A204.1 (cell line): Measurements from ENCODE around the gene TYRP1.
A peak's percentile ranks its signal among the peaks of the same experiment; 100 is the strongest.

Experiments
- FAIRE-seq: peaks from 2 replicates; lab custom pipeline; 2012; peaks lifted over from hg19 to GRCh38; lab: Jason Lieb, UNC

TYRP1 gene

DNA sequence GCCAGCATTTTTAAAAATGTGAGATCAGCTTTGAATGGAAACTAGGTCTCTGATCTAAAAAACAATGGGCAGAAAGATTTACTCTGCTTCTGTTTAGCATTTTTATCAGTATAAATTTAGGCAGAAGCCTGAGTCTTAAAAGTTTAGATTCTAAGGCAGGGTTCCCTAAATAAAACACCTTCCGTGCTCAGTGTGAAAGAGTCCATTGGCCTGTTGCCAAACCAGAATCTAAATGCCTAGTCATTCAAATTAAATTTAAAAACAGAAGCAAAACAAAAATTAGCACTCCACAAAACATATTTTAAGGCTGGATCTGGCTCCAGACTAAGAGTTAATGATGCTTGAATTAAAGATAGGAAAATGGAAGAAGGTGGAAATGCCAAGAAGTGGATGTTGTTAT lies 4.5 kb downstream of the TYRP1 start:
- no peak for FAIRE-seq

DNA sequence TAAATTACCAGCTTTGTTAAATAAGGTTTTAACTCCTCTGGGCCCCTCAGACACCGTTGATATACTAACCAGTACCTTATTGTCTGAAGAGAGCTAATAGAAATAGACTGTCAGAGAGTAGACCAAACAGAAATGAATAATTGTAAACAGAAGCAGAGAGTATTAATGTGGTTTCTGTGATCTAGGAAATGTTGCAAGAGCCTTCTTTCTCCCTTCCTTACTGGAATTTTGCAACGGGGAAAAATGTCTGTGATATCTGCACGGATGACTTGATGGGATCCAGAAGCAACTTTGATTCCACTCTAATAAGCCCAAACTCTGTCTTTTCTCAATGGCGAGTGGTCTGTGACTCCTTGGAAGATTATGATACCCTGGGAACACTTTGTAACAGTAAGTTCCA lies 5.1 kb downstream of the TYRP1 start:
- peak; percentile 34 for FAIRE-seq

DNA sequence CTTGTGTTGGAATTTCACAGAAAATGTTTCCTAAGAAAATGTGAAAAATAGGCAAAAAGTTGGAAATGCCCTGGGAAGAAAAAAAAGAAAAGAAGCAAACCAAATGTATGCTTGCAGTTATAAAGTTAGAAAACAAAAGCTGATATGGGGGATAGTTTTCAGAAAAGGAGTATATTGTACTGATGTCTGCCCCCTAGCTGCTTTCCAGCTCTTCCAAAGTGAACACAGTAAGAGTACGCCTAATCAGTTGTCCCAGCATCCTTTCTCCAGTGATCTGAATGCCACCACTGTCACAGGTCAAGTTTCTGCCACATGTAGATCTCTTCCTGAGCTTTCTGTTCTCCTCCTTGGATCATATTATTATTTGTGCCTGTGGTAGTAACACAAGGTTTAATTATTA lies 5.8 kb downstream of the TYRP1 start:
- FAIRE-seq = peak; percentile 93

DNA sequence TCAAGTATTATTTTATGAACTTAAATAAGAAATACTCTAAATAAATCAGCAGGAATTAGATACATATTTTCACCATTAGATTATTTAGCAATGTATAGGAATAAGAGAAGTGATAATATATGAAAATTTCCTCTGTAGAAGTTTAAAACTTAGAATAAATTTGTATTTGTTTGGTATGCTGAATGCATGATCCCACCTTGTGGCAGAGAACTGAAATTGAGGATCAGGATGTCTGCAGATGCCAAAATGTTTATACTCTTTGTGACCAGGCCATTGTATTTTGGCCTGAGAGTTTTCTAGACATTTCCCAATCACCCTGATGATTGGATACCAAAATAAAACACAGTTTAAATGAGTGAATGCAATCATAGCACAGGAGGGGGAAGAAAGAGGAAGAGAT lies 6.3 kb downstream of the TYRP1 start:
- FAIRE-seq = no peak

DNA sequence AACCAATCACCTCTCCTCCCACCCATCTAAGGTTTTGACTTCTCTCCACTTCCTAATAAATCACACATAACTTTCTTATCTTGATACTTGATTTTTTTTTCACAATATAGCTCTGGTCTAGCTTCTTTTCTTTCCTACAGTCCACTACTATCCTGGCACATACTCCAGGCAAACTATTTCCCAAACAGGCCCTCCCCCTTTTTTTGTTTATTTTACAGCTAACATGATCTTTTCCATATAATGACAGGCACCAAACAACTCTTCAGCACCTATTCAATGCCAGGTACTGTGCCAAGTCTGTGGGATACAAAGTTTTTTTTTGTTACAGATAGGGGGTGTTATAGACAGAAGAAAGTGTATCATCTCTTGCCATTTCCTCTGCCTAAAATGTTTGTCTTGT lies 7.9 kb downstream of the TYRP1 start:
- no peak for FAIRE-seq

DNA sequence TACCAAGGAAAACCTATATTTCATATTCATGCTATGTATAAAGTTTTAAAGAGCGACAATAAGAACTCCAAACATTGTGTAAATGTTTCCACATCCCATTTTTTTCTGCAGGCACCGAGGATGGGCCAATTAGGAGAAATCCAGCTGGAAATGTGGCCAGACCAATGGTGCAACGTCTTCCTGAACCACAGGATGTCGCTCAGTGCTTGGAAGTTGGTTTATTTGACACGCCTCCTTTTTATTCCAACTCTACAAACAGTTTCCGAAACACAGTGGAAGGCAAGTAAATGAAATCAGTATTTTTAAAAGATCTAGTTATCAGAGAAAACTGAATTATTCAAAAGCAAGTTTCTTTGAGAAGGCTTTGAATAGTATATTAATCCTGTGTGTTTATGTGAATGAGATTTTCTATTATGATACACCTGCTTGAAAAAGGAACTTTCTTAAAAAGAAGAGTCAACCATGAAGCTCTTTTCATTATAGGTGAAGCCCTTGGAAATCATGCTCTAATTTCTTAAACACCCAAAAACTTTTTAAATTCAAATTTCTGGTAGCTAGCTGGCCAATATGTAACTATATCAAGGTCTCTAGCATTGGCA lies 9.1 kb downstream of the TYRP1 start:
- FAIRE-seq = peak; percentile 99

DNA sequence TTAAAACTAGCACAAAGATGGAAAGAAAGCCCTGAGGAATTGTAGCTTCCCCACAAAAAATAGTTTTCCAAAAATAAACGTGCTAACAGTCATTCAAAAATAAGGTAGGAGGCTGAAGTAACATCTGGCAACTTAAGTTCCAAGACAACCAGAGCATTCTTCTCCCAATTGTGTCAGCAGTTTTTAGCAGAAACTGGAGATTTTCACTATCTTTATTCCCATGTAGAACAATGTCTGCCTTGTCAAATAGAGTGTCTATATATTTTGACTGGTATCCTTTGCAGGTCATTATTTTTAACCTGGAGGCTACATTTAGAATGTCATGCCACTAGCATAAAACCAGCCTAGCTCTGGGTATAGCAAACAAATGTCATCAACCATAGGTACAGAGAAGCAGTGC lies 10.8 kb downstream of the TYRP1 start:
- FAIRE-seq = no peak

DNA sequence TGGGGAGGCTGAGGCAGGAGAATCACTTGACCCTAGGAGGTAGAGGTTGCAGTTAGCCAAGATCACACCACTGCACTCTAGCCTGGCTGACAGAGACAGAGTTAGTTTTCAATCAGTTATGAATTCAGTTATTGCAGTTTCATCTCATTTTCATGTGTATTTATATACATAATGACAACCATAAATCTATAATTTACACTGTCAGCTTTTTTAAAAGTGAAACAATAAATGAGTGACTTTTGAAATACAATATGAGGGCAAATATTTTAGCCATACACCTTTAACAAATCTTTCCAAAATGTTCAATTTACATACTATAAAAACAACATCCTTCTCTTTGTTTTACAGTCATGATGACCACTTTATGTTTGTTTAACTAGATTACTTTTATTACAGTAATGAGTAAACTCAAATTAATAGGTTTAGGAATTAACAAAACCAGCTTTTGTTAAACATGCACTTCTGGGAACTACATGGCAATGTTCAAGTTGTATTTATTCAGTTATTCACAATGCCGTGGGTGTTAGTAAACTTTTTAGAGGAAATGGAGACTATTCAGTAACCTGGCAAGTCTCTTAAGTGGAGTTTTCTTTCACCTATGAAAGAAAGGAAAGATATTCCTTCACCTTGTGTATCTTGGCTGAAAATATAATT lies 12.7 kb downstream of the TYRP1 start:
- no peak for FAIRE-seq

DNA sequence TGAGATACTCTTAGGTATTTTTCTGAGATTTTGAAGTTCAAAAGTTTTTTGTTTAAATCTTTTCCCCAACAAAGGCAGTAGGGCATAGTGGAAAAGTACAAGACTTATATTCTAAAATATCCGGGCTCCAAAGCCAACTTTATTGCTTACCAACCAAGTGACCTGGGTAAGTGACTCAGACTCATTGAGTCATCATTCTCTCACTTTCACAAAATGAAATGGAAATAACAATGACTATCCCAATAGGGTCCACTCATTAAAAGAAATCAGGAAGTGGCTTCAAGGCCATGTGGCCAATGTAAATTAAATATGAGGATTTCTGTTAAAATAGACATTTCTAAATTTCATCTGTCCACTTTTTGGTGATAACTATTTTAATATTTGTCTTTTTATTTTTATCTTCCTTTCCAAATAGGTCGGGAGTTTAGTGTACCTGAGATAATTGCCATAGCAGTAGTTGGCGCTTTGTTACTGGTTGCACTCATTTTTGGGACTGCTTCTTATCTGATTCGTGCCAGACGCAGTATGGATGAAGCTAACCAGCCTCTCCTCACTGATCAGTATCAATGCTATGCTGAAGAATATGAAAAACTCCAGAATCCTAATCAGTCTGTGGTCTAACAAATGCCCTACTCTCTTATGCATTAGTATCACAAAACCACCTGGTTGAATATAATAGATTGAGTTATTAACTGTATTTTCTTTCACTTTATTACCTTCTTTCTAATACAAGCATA lies 15.5 kb downstream of the TYRP1 start:
- FAIRE-seq = peak; percentile 67

DNA sequence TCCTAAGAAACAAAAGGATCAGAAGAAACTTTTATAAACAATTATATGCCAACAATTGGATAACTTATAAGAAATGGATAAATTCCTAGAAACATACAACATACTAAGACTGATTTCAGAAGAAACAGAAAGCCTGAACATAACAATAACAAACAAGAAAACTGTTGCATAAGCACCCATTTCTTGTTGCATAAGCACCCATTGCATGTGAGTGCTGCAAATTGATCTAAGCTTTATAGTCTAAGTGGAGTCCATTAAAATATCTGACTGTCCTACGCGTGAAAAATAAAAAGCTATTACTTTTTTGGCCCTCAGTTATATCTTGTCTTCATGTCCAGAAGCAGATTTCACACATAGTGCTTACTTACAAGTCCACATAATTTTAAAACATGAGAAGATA lies 19.3 kb downstream of the TYRP1 start:
- FAIRE-seq = no peak

DNA sequence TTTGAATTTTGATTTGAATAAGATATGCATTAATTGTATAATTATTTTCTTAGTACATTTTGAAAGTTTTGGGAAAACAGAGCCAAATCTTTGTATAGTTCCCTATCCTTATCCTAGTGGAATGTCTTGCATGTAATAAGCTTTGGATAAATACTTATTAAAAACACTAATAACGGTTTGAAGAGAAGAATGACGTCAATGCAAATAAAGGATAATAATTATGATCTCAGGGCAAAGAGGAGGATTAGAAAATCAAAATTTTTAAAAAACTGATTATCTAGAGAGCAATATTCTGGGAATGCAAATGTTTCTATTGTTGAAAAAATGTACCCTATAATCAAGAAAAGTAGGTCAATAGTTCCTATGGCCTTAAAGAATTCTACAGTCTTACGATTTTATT lies 22.1 kb downstream of the TYRP1 start:
- no peak for FAIRE-seq

DNA sequence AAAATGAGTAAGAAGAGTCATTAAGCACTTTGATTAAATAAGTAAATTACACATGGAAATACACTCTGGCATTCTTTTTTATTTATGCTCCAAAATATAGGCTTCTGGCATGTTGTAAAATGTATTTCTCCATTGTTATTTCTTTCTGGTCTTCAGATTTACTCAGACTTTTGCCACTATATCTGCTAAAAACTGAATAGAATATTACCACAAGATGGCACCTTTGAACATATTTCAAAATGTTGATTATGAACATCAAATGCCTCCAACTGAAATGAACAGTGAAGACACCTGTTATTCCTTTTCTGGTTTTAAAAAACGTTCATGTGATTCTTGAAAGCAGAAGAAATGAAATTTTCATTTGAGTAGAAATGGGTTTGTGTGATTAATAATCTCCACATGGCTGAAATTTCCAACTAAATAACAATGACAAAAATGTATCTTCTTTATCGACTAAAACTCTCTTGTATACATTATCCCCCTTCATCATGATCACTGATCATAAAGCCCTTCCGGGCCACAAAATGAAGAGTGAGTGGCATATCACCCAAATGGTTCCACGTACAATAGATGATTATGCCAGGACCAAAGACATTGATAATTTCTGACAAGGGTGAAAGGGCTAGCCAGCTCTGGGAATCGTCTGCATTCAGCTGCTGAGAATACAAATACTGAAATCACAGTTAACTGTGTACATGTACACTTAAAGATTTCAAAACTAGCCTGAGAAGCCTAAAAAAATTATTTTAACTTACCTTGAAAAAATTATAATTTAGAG lies 23.8 kb downstream of the TYRP1 start:
- FAIRE-seq = no peak

DNA sequence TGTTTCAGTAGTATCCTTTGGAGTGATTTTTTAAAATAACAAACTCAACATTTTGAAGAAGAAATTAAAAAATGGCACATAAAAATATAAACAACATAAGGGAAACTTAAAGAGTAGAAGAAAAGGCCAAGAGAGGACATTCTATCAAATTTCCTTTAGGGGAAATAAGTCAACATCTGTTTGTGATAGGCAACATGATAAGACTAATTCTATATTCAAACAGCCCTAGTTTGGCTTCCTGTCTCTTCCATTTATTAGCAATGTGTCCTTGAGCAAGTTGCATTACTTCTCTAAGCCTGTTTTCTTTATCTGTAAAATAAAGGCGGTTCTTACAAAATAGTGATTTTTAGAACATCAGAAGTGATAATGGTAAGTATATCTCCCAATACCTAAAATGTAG lies 24.7 kb downstream of the TYRP1 start:
- FAIRE-seq = no peak

DNA sequence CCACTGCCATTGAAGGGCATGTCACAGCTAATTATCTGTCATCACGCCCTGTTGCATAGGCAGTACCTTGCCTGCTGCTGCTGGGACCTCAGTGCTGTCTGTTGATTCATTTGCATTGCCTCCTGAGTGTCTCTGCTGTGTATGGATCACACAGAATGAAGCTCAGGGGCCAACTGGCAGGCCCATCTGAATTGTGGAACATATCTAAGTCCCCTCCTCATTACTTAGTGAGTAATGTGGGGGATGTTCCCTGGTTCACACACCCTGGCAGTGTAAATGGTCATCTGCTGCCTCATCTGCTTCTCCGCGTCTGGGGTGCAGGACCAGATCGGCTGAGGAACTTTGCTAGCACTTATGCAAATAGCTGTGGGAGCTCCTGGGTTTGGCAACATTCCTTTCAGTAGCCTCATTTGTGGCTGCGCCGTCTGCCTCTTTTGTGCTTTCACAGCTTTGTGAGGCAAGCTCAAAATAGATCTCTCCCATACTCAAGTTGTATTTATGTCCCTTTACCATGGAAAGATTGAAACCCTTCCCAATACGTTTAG lies 25.4 kb downstream of the TYRP1 start:
- FAIRE-seq = no peak

DNA sequence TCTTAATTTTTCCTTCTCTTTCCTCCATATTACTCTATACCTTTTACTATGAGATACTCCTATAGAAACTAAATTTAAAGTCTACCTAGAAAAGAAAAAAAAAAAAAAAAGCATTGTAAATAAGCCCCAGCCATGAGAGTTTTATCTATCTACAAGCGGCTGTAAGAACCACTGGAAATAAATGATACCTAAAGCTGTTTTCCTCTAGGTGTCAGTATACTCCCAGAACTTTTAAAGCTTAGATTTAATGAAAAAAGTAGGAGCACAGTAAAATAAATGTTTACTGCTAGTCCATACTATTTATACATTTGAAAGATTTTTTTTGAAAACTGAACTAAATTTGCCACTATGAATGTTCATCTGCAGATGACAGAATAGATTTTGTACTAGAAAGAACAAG lies 26.2 kb downstream of the TYRP1 start:
- FAIRE-seq = peak; percentile 100

DNA sequence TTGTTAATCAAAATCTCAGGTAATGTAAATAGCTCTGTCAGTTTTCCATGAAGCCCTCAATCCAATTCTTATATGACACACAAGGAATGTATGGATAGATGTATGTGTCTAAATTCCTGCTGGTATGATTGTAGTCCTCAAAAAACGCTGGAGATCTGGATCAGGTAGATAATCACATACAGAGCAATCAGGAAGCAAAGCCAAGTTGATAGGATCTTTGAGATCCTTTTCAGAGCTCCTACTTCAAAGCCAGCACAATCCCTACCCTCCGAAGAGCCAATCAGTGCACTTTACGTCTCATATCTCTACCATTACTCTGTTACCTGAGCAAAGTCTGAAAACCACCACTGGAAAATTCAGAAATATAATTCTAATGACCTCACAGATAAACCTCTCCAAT lies 27.4 kb downstream of the TYRP1 start:
- FAIRE-seq = no peak

DNA sequence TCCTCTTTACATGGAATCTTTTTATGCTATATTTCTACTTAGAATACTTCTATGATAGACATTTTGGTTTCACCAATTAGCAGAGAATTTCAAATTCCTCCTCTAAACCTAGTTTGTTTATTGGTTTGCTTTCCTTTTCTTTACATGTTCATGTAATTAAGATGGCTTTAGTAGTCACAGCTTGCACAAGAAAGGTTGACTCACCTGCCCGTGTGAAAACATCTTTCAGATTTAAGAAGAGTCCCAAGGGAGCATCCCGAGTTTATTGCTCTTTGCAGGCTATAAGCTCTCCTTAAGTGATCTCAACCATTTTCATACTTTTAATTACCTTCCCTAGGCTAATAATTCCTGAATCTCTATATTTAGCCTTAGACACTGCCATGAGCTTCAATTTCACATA lies 28.9 kb downstream of the TYRP1 start:
- FAIRE-seq = no peak

DNA sequence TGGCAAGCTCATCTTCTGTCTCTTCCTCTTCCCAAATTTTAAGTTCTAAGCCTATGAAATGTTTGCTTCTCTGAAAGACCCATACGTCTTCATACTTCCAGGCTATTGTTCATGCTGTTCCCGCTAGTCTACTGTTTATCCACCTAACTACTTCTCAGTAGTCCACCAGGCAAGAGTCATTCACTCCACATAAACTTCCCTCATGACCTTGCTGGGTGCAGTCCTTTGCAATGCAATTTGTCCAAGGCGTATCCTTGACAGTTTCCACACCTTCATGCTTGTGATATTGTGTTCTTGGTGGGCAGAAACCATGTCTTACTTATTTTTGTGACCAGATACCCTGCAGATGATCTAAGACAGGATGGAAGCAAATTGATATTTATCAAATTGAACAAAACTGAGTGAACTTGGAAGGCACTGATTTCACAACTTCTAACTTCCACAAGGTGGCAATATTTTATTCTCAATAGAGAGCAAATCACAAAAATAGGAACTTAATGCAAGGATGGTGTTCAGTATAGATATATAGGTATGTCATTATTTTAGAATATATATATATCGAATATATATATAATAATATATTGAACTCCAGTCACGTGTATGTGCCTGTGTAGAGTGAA lies 30.3 kb downstream of the TYRP1 start:
- no peak for FAIRE-seq

DNA sequence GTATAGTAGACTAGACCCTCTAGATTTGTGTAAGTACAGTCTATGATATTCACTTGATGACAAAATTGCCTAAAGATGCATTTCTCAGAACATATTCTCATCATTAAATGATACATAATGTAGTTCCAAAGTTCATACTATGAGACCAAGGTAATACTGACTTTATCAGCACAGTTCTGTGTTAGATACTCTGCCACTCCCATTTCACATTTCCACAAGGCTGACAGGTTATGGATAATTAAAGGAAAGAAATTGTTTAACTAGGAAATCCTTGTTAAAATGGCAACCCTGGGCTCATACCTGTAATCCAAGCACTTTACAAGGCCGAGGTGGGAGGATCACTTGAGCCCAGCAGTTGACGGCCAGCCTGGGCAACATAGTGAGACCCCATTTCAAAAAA lies 33.6 kb downstream of the TYRP1 start:
- no peak for FAIRE-seq

DNA sequence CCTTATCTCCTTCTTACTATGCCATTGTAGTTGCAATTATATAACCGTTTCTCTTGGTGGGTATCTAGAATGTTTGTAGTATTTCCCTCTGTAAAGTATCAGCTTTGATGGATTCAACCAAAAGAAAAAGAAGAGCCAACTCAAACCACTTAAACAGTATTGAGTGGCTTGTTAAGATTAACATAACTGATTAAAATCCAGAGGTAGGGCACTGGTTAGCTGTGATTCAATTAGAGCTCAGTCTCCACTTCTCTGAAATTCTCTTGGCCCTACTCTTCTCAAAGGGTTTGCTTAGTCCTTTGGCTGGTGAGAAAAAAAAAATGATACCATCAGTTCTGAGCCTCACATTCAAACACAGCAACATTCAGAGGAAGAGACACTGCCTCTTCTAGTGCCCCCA lies 37.0 kb downstream of the TYRP1 start:
- FAIRE-seq = no peak

DNA sequence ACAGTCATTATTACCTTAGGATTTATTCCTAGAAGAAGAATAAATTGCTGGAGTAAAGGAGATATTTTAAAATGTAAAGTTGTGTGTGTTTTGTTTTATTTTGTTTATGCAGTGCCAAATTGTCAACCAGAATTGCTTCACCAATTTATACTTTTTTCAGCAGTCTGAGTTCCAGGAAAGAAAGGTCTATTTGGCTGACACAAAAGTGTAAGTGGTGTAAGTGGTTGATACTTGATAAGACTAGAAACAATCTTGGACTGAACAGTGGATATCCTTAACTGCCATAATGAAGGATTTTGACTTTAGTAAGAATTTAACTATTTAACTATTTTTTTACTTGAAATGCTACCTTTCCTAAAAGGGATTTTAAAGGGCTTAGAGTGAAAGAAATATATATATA lies 37.7 kb downstream of the TYRP1 start:
- FAIRE-seq = no peak

DNA sequence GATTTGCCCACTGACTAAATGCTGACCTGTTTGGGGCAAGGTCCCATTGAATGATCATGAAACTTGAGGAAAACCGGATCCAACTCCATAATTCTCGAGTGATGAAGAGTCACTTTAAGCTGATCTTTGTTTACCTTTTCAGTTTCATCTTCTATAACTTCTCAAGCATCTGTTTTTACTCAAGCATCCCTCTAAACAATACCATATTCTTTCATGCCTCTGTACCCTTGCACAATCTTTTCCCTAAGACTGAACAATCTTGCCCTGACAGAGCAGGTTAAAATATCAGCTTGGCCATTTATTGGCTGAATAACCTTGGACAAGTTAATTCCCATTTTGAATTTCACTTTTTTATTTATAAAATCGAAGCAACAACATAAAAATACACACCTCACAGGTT lies 39.8 kb downstream of the TYRP1 start:
- no peak for FAIRE-seq
